Activated naive CD8-positive, alpha-beta T cell treated with anti-CD3 and anti-CD28 coated beads, Interleukin-2, amount 10 ng/mL, durations not matched to agents 7 days and 5 days (primary cell): ENCODE data around the gene CNNM4. TPM values are rescaled to one million over a fixed set of nuclear protein-coding genes. Genes with fewer than 3 reads are reported as not detected.

Experiments
- ATAC-seq: fragments of 150-1000 bp; cut with Tn5 transposase; one replicate; pipeline ENCODE4 v1.10.0; 2021; ENCODE audit warnings: low read depth, moderate library complexity
- POLR2A ChIA-PET: fragments of 350-600 bp; sonication (Branson Sonifier 250); formaldehyde crosslinking; loops from one replicate; lab custom pipeline; 2021; ENCODE audit warnings: antibody characterized with exemption; lab: Charles Lee
- DNase-seq: peaks from one replicate; pipeline ENCODE4 v3.0.0; 2021
- H3K27ac Mint-ChIP-seq: one replicate; pipeline ENCODE4 v1.8.0; 2022; ENCODE audit warnings: mild to moderate bottlenecking, mixed read lengths
- H3K27me3 Mint-ChIP-seq: one replicate; pipeline ENCODE4 v1.8.0; 2022; ENCODE audit warnings: mild to moderate bottlenecking, moderate library complexity, mixed read lengths
- H3K36me3 Mint-ChIP-seq: one replicate; pipeline ENCODE4 v1.8.0; 2021; ENCODE audit warnings: mild to moderate bottlenecking, mixed read lengths
- H3K4me1 Mint-ChIP-seq: one replicate; pipeline ENCODE4 v1.8.0; 2021; ENCODE audit warnings: mixed read lengths
- H3K4me3 Mint-ChIP-seq: one replicate; pipeline ENCODE4 v1.8.0; 2022; ENCODE audit warnings: mild to moderate bottlenecking, moderate library complexity, mixed read lengths
- H3K9me3 Mint-ChIP-seq: one replicate; pipeline ENCODE4 v1.8.0; 2021; ENCODE audit warnings: mixed read lengths
- total RNA-seq, 2 experiments: library from RNA; stranded (reverse); gene quantifications; one replicate each; pipeline ENCODE4 v1.2.3, GENCODE V29; 2021

The CNNM4 gene
- total RNA-seq, 2 experiments from 2014 or later = 6.9 to 7.9 TPM

- Mint-ChIP-seq H3K9me3 (no peaks in the 10 kb centered on the region), H3K4me1 (peaks cover 19% of the 10 kb centered on the region), H3K36me3 (no peaks in the 10 kb centered on the region), H3K27ac (peak within 1 kb of the TSS; percentile 88), H3K27me3 (peaks cover 5% of the 10 kb centered on the region), H3K4me3 (peak within 1 kb of the TSS; percentile 95)
- POLR2A ChIA-PET = no interaction called here
- ATAC-seq (peak; percentile 100), DNase-seq (peak; percentile 89)
Observed at GRCh38 chr2:96739633-96740428, 20.9 kb upstream of the CNNM4 start, which contains the start of gene LMAN2L. Gene LMAN2L, minus strand, starts transcription at chr2:96740064. Its CDS starts 24 bp downstream, at chr2:96740040.

DNA sequence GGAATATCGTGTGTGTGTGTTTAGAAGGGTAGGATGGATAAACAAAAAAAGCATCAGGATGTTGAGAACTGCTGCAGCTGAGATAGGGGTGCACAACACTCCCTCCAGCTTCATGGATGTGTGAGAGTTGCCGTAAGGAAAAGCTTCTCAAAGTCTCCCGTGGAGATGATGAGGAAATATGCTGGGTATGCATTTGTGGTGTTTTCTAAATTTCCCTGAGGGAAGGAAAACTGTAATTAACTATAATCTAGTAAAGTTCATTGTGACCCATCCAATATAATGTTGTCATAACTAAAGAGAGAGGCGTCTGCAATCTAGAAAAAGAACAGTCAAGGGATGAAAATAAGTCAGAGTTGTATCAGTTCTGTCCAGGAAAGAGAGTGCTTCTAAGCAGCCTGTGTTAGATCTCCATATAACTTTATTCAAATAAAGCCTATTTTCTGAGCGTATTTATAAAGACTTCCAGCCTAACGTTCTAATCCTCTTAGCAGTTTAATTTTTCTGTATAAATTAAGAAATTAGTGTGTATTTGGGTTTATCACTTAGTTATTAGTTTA lies 13.6 kb upstream of the CNNM4 start:
- Mint-ChIP-seq H3K4me1 (peaks cover 2% of the 10 kb centered on the region), H3K36me3 (no peaks in the 10 kb centered on the region), H3K9me3 (no peaks in the 10 kb centered on the region), H3K27ac (no peak overlapping the region), H3K4me3 (no peak overlapping the region), H3K27me3 (peaks cover 12% of the 10 kb centered on the region)
- ATAC-seq (no peak), DNase-seq (no peak)
- POLR2A ChIA-PET = no interaction called here

DNA sequence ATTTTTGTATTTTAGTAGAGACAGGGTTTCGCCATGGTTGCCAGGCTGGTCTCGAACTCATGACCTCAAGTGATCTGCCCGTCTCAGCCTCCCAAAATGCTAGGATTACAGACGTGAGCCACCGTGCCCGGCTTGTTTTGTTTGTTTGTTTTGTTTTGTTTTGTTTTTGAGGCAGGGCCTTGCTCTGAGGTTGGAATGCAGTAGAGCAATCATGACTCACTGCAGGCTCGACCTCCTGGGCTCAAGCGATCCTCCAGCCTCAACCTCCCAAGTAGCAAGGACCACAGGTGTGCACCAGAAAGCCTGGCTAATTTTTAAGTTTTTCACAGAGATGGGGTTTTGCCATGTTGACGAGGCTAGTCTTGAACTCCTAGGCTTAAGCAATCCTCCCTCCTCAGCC lies 8.9 kb upstream of the CNNM4 start:
- Mint-ChIP-seq H3K4me3 (no peak overlapping the region), H3K36me3 (no peaks in the 10 kb centered on the region)
- no peak for ATAC-seq

DNA sequence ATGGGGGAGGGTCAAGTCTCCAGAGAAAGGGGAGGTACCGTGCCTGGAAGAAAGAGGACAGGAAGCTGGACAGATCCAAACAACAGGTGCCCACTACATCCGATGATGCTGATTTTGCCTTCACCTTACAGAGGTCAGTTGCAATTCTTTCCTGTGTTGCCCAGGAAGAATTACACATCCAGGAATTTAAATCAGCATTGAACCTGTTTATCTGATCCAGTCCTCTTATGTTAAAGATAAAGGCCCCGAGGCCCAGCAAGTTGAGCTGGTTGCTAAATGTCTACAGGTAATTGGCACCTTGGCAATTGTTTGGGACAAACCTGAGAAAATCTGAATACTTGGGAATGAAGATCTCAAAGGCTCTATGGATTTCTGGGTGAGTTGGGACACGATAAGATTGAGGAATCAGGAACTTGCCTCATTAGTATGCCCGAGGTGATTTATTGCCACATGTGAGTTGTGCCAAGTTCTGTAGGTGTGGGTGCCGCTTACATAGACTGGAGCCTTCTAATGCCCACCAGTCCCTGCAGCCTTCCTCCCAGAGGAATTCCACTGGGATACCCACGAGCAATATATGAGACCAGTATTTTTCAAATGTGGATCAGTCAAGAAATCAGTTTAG lies 6.9 kb upstream of the CNNM4 start:
- POLR2A ChIA-PET = no interaction called here
- DNase-seq (no peak), ATAC-seq (no peak)
- H3K9me3 Mint-ChIP-seq = no peaks in the 10 kb centered on the region
- no peak overlapping the region for H3K27ac Mint-ChIP-seq
- no peaks in the 10 kb centered on the region for H3K36me3 Mint-ChIP-seq
- H3K27me3 Mint-ChIP-seq = peaks cover 9% of the 10 kb centered on the region
- H3K4me3 Mint-ChIP-seq = no peak overlapping the region
- H3K4me1 Mint-ChIP-seq = no peaks in the 10 kb centered on the region

More for the DNA sequence above, 8.9 kb upstream of the CNNM4 start:
- DNase-seq = no peak
- Mint-ChIP-seq H3K9me3 (no peaks in the 10 kb centered on the region), H3K4me1 (no peaks in the 10 kb centered on the region), H3K27ac (no peak overlapping the region), H3K27me3 (peaks cover 9% of the 10 kb centered on the region)
- POLR2A ChIA-PET = no interaction called here

DNA sequence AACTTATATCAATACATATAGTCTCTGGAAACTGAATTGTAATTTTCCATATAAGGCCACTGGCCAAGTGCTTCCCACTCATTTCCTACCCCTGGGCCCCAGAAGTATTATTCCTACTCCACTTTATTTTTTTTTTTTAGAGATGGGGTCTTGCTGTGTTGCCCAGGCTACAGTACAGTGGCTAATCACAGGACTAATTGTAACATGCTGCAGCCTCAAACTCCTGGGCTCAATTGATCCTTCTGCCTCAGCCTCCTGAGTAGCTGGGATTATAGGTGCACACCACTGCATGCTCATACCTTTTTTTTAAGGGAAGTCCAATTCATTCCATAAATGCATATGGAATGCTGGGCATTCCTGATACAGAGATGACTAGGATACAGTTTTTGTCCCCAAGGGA lies 6.4 kb upstream of the CNNM4 start:
- no peak overlapping the region for H3K27ac Mint-ChIP-seq
- no peak overlapping the region for H3K4me3 Mint-ChIP-seq
- H3K9me3 Mint-ChIP-seq = no peaks in the 10 kb centered on the region
- ATAC-seq = no peak
- POLR2A ChIA-PET = no interaction called here
- H3K4me1 Mint-ChIP-seq = no peaks in the 10 kb centered on the region
- peaks cover 9% of the 10 kb centered on the region for H3K27me3 Mint-ChIP-seq
- DNase-seq = no peak
- no peaks in the 10 kb centered on the region for H3K36me3 Mint-ChIP-seq

- H3K4me3 Mint-ChIP-seq = no peak overlapping the region
- no peaks in the 10 kb centered on the region for H3K27me3 Mint-ChIP-seq
- H3K36me3 Mint-ChIP-seq = no peaks in the 10 kb centered on the region
- ATAC-seq (no peak), DNase-seq (no peak)
- no peak overlapping the region for H3K27ac Mint-ChIP-seq
- POLR2A ChIA-PET = no interaction called here
- H3K9me3 Mint-ChIP-seq = no peaks in the 10 kb centered on the region
- peaks cover 16% of the 10 kb centered on the region for H3K4me1 Mint-ChIP-seq
Observed at GRCh38 chr2:96756788-96757476, 3.8 kb upstream of the CNNM4 start.

- Mint-ChIP-seq H3K4me3 (no peak overlapping the region), H3K27me3 (no peaks in the 10 kb centered on the region), H3K9me3 (no peaks in the 10 kb centered on the region), H3K27ac (no peak overlapping the region), H3K36me3 (no peaks in the 10 kb centered on the region), H3K4me1 (peaks cover 21% of the 10 kb centered on the region)
- POLR2A ChIA-PET = interaction anchor here (1.4 kb wide), 1 partner anchor 120 kb away, joined by 5 read pairs; no protein-coding TSS in a partner anchor
- ATAC-seq (no peak), DNase-seq (no peak)
Observed at GRCh38 chr2:96757477-96757860, 3.2 kb upstream of the CNNM4 start.

- peaks cover 32% of the 10 kb centered on the region for H3K4me1 Mint-ChIP-seq
- H3K36me3 Mint-ChIP-seq = no peaks in the 10 kb centered on the region
- no peak overlapping the region for H3K4me3 Mint-ChIP-seq
- POLR2A ChIA-PET = interaction anchor here (1.0 to 1.4 kb wide), 2 partner anchors 25 to 122 kb away, joined by 4 to 5 read pairs; no protein-coding TSS in a partner anchor
- DNase-seq (no peak), ATAC-seq (no peak)
- H3K27me3 Mint-ChIP-seq = no peaks in the 10 kb centered on the region
- no peaks in the 10 kb centered on the region for H3K9me3 Mint-ChIP-seq
- no peak overlapping the region for H3K27ac Mint-ChIP-seq
Observed at GRCh38 chr2:96758987-96759386, 1.7 kb upstream of the CNNM4 start.

DNA sequence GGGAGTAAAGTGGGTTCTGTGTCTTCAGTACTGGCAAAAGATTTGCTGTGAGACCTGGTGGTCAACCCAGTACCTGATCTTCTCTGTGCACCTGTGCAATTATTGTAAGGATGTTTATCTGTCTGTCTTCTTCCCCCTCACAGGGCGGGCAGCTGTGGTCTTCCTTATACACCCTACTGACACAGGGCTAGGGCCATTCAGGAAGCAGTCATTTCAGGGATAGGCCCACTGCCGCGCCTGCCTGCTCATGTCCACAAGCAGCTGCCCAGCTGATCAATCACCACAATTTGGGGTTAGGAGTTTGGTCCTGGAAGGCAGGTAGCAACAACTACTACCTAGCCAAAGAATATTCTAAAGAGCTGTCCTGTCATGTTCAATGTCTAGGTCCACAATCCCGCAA lies 1.2 kb upstream of the CNNM4 start:
- ATAC-seq (no peak), DNase-seq (no peak)
- Mint-ChIP-seq H3K4me1 (peaks cover 38% of the 10 kb centered on the region), H3K27me3 (no peaks in the 10 kb centered on the region), H3K27ac (peak overlapping the region; percentile 76), H3K4me3 (peak overlapping the region; percentile 89), H3K9me3 (no peaks in the 10 kb centered on the region), H3K36me3 (no peaks in the 10 kb centered on the region)
- POLR2A ChIA-PET = interaction anchor here (1.0 kb wide), 1 partner anchor 26 kb away, joined by 4 read pairs; no protein-coding TSS in a partner anchor

DNA sequence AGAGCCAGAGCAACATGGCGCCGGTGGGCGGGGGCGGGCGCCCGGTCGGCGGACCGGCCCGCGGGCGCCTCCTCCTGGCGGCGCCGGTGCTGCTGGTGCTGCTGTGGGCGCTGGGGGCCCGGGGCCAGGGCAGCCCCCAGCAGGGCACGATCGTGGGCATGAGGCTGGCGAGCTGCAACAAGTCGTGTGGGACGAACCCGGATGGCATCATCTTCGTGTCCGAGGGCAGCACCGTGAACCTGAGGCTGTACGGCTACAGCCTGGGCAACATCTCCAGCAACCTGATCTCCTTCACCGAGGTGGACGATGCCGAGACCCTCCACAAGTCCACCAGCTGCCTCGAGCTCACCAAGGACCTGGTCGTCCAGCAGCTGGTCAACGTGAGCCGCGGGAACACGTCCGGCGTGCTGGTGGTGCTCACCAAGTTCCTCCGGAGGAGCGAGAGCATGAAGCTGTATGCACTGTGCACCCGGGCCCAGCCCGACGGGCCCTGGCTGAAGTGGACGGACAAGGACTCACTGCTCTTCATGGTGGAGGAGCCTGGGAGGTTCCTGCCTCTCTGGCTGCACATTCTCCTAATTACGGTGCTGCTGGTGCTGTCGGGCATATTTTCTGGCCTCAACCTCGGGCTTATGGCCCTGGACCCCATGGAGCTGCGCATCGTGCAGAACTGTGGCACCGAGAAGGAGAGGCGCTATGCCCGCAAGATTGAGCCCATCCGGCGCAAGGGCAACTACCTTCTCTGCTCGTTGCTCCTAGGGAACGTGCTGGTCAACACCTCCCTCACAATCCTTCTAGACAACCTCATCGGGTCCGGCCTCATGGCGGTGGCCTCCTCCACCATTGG lies 507 bp downstream of the CNNM4 start:
- Mint-ChIP-seq H3K4me3 (peak overlapping the region; percentile 85), H3K27me3 (no peaks in the 10 kb centered on the region), H3K9me3 (no peaks in the 10 kb centered on the region), H3K36me3 (no peaks in the 10 kb centered on the region), H3K27ac (peak overlapping the region; percentile 87), H3K4me1 (peaks cover 40% of the 10 kb centered on the region)
- DNase-seq (no peak), ATAC-seq (peak; percentile 77)
- POLR2A ChIA-PET = interaction anchor here (1.3 to 4.0 kb wide), 2 partner anchors 13 to 124 kb away, joined by 5 to 16 read pairs; partner anchors contain the start of gene KANSL3

DNA sequence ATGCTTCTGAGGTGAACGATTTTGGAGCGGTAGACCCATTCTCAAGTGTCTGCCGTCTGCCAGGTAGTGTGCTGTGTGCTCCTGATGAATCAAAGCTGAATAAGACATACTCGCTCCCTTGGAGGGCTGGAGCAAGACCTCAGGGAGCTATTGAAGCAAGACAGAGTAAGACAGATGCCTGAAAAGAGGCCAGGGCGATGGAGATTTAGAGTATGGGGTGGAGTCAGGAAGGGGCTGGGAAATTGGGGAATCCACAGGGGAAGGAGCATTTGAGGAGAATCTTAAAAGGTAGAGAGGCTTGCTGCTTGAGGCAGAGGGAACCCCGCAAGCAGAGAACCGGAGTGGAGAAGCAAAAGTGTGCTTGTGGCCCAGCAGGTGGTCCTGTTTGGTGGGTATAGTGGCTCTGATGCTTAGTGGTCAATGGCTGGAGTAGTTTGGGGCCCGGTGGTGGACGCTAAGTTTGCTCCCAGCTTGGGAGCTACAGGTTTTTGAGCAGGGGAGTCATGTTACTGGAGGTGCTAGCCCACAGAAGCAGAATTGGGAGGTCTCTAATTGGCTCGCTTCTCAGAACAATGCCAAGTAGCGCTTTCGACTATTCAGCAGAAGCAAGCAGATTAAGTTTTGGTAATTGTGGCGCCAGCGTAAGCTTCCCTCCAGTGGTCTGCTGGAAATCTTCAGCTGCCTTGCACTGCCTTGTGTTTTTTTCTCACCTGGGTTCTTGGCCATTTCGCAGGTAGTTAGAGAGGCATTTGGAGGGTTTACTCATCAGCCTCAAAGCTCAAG lies 2.0 kb downstream of the CNNM4 start:
- Mint-ChIP-seq H3K9me3 (no peaks in the 10 kb centered on the region), H3K27ac (peak overlapping the region; percentile 35), H3K4me3 (peak overlapping the region; percentile 85), H3K27me3 (no peaks in the 10 kb centered on the region), H3K4me1 (peaks cover 42% of the 10 kb centered on the region), H3K36me3 (no peaks in the 10 kb centered on the region)
- POLR2A ChIA-PET = interaction anchor here (1.0 to 4.0 kb wide), 4 partner anchors 12 to 200 kb away, joined by 3 to 16 read pairs (median 4); no protein-coding TSS in a partner anchor
- DNase-seq (no peak), ATAC-seq (no peak)
